HG02678 (cell line): Measurements from ENCODE around the gene KCNIP1.
A peak's percentile ranks its signal among the peaks of the same experiment; 100 is the strongest.

Experiments used
- ATAC-seq: cut with Tn5 transposase; IDR thresholded peaks from one replicate; pipeline ENCODE4 v1.9.1; 2021; ENCODE audit warnings: mild to moderate bottlenecking, moderate library complexity; ENCODE audit not compliant: unreplicated experiment

Gene KCNIP1

GRCh38 chr5:170626507-170627150 lies 122.8 kb downstream of the KCNIP1 start:
- ATAC-seq, result no peak

GRCh38 chr5:170627271-170627670 lies 123.5 kb downstream of the KCNIP1 start:
- ATAC-seq, result no peak

GRCh38 chr5:170628028-170628427 lies 124.2 kb downstream of the KCNIP1 start:
- ATAC-seq, result no peak

- no peak for ATAC-seq
Observed at GRCh38 chr5:170628691-170629565, 125.1 kb downstream of the KCNIP1 start.

GRCh38 chr5:170629566-170630175 lies 125.9 kb downstream of the KCNIP1 start:
- ATAC-seq, result no peak

GRCh38 chr5:170630226-170630625 lies 126.4 kb downstream of the KCNIP1 start:
- ATAC-seq, result no peak

GRCh38 chr5:170630711-170631141 lies 126.9 kb downstream of the KCNIP1 start:
- ATAC-seq, result no peak

- no peak for ATAC-seq
Observed at GRCh38 chr5:170631466-170632195, 127.8 kb downstream of the KCNIP1 start.

GRCh38 chr5:170632266-170632984 lies 128.6 kb downstream of the KCNIP1 start:
- no peak for ATAC-seq

- no peak for ATAC-seq
Observed at GRCh38 chr5:170632985-170633234, 129.1 kb downstream of the KCNIP1 start.

GRCh38 chr5:170633235-170634081 lies 129.6 kb downstream of the KCNIP1 start:
- no peak for ATAC-seq

- no peak for ATAC-seq
Observed at GRCh38 chr5:170634256-170634990, 130.6 kb downstream of the KCNIP1 start.

GRCh38 chr5:170635706-170636105 lies 131.9 kb downstream of the KCNIP1 start:
- ATAC-seq, result no peak

GRCh38 chr5:170636206-170636605 lies 132.4 kb downstream of the KCNIP1 start:
- no peak for ATAC-seq

GRCh38 chr5:170636801-170637477 lies 133.1 kb downstream of the KCNIP1 start:
- no peak for ATAC-seq

- no peak for ATAC-seq
Observed at GRCh38 chr5:170638051-170638450, 134.2 kb downstream of the KCNIP1 start.

- ATAC-seq, result peak; percentile 76
Observed at GRCh38 chr5:170638454-170639220, 134.8 kb downstream of the KCNIP1 start.
